Measurements from ENCODE around the gene EFEMP2. TPM values are rescaled to one million over a fixed set of nuclear protein-coding genes. Genes with fewer than 3 reads are reported as not detected.

Gene EFEMP2
- total RNA-seq, 2 donors from 2014 or later = 134 to 219 TPM

DNA sequence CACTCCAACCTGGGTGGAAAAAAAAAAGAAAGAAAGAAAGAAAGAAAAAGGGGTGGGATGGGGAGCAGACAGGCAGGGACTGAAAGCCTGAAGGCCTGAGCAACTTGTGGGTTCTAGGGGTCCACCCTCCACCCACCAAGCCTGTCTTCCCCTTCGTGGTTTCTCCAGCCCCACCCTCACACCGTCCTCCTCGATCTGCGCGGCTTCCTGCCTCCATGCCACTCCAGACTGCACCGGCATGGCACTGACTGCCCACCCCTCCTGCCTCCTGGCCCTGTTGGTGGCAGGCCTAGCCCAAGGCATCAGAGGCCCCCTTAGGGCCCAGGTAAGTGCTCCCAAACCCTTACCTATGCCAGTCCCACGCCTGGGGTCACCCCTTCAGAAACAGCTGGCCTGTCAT is 7.0 kb upstream of the EFEMP2 start, which contains the start of gene CTSW:
Gene CTSW (plus strand): TSS at position 221 of the 400 bp plus-strand sequence. CDS start 18 bp downstream, at position 239.
- DNase-seq (ENCODE audit: low spot score) (no peak), ATAC-seq (ENCODE audit: insufficient number of reproducible peaks, low FRiP score, low read depth) (no peak)
- TF ChIP-seq, protein P1, sequence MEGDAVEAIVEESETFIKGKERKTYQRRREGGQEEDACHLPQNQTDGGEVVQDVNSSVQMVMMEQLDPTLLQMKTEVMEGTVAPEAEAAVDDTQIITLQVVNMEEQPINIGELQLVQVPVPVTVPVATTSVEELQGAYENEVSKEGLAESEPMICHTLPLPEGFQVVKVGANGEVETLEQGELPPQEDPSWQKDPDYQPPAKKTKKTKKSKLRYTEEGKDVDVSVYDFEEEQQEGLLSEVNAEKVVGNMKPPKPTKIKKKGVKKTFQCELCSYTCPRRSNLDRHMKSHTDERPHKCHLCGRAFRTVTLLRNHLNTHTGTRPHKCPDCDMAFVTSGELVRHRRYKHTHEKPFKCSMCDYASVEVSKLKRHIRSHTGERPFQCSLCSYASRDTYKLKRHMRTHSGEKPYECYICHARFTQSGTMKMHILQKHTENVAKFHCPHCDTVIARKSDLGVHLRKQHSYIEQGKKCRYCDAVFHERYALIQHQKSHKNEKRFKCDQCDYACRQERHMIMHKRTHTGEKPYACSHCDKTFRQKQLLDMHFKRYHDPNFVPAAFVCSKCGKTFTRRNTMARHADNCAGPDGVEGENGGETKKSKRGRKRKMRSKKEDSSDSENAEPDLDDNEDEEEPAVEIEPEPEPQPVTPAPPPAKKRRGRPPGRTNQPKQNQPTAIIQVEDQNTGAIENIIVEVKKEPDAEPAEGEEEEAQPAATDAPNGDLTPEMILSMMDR (IDR thresholded peaks at IDR 0.05) = no peak

DNA sequence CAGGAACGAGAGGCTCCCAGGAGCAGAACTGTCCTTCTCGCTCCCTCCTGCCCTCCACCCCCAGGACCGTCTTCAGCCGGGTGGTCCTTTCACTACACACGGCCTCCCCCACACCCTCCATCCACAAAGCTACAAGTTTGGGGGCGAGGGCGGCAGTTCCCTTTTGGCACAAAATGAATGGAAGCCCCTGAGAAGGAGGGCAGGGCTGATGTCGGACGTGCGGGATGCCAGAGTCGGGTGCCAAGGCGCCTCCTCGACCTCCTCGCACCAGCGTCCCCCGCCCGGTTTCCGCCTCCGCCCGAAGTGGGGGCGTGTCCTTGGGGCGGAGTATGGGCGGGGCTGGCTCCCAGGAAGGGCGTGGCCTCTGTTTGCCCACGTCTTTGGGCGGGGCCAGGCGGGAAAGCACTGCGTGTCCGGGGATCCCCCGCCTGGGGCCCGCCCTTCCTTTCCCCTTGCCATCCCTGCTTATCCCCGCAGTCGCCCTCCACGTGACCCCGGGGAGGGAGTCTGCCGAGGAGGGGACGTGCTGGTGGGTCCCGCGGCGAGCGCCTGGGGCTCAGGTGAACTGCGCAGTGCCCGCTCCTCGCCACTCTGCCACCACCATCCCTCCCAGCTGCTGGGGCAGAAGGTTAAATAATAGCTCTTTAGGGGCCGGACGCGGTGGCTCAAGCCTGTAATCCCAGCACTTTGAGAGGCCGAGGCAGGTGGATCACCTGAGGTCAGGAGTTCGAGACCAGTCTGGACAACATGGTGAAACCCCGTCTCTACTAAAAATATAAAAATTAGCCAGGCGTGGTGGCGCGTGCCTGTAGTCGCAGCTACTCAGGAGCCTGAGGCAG is 937 bp upstream of the EFEMP2 start:
- ATAC-seq (ENCODE audit: insufficient number of reproducible peaks, low FRiP score, low read depth) (peak; percentile 78), DNase-seq (ENCODE audit: low spot score) (peak; percentile 89)
- Histone ChIP-seq H3K27ac (peak overlapping the region; percentile 93 to 97), H3K36me3 (peaks cover 6% of the 10 kb centered on the region), H3K27me3 (replicated peaks; ENCODE audit: insufficient read depth) (no peaks in the 10 kb centered on the region), H3K9me3 (no peaks in the 10 kb centered on the region), H3K4me1 (ENCODE audit: control insufficient read depth in 1 of 2, low read depth in 2 of 2) (peaks cover 5 to 29% of the 10 kb centered on the region in 2 donors), H3K4me3 (peak overlapping the region; percentile 90)
- TF ChIP-seq, protein P1 (IDR thresholded peaks at IDR 0.05) = no peak

More for the DNA sequence above, 7.0 kb upstream of the EFEMP2 start, which contains the start of gene CTSW:
- no peak within 1 kb of the TSS for H3K27ac ChIP-seq
- no peaks in the 10 kb centered on the region for H3K9me3 ChIP-seq
- H3K4me1 ChIP-seq (ENCODE audit: control insufficient read depth in 1 of 2, low read depth in 2 of 2) = no peaks in the 10 kb centered on the region
- no peaks in the 10 kb centered on the region for H3K27me3 ChIP-seq (replicated peaks; ENCODE audit: insufficient read depth)
- H3K36me3 ChIP-seq = peaks cover 16% of the 10 kb centered on the region
- H3K4me3 ChIP-seq = no peak within 1 kb of the TSS

DNA sequence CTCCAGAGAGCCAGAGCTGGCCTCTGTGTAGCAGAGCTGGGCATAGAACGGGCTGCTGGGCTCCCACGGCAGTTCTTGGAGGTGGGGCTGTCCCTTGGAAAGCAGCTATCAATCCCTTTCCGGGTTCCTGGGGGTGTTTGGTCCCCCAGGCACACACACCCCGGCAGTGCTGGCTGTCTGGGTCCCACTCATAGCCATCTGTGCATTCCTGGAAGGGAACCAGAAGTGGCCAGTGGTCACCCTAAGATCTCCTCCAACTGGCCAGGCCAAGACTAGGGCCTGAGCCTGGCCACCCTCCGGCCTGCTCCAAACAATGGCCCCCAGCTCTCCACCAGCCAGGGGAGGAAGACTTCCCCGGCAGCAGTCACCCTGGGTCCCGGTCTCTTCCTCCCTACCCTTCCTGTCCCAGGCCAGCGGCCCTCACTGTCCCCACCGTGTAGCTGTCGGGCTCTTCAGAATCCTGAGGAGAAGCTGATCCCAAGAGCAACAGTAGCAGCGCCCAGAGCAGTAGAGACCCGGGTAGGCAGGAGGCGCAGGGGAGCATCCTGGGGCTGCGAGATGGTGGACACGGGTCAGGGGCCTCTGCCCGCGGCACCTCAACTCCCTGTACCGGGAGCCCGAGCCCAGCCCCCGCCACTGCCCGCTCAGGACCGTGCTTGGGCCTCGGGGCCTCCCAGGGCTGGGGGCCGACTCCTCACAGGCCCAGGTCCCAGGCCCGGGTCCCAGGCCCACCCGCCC is 620 bp downstream of the EFEMP2 start:
- H3K27me3 ChIP-seq (replicated peaks; ENCODE audit: insufficient read depth) = no peaks in the 10 kb centered on the region
- no peaks in the 10 kb centered on the region for H3K9me3 ChIP-seq
- H3K27ac ChIP-seq = peak overlapping the region; percentile 93 to 97
- H3K36me3 ChIP-seq = peaks cover 18% of the 10 kb centered on the region
- TF ChIP-seq, protein P1 (IDR thresholded peaks at IDR 0.05) = no peak
- ATAC-seq (ENCODE audit: insufficient number of reproducible peaks, low FRiP score, low read depth) = no peak
- peaks cover 5 to 34% of the 10 kb centered on the region in 2 donors for H3K4me1 ChIP-seq (ENCODE audit: control insufficient read depth in 1 of 2, low read depth in 2 of 2)
- DNase-seq (ENCODE audit: low spot score) = no peak
- H3K4me3 ChIP-seq = peak overlapping the region; percentile 90

DNA sequence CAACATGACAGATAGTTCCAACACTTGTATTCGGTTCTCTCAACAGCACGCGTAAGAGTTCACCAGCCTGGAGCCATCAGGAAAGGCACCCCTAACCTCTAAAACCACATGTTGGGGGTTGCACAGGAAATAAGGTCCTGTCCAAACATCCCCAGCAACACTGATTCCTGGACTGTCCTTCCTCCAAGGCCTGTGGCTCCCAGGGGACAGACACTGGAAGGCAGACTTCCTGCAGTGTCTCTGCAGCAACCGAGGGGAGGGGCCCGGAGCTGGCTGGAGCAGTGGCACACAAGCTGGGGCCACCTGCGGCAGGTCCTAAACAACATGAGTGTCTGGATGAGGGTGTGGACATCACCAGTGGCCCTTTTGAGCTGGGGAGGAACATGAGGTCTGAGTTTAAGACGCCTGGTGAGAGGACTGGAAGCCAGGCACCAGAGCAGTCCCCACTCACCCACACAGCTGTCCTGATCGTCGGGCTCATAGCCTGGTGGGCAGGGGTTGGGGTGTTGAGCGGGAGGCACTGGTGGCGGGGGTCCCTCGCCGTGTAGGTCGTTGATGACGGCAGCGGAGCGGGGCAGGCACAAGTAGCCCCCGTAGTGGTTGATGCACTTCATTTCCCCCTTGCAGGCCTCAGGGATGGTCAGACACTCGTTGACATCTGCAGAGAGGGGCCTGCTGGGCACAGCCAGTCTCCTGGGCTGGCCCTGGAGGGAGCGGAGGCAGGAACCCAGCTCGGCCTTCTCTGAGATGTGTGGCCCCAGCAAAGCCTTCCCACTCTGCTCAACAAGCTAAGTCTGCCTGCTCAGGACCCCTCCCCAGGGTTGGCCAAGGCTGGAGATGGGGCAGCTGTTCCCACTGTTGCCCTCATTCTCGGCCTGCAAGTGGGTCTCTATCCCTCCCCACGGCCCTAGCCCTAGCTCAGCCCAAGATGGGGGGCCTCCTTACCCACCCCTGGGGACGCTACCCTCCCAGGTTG is 1.6 kb downstream of the EFEMP2 start:
- Histone ChIP-seq H3K4me3 (peak overlapping the region; percentile 90), H3K9me3 (no peaks in the 10 kb centered on the region), H3K36me3 (peaks cover 28% of the 10 kb centered on the region), H3K4me1 (ENCODE audit: control insufficient read depth in 1 of 2, low read depth in 2 of 2) (peaks cover 5 to 34% of the 10 kb centered on the region in 2 donors), H3K27ac (peak overlapping the region; percentile 93 to 97), H3K27me3 (replicated peaks; ENCODE audit: insufficient read depth) (no peaks in the 10 kb centered on the region)
- ATAC-seq (ENCODE audit: insufficient number of reproducible peaks, low FRiP score, low read depth) (no peak), DNase-seq (ENCODE audit: low spot score) (no peak)
- TF ChIP-seq, protein P1 (IDR thresholded peaks at IDR 0.05) = no peak

Data from thoracic aorta (tissue), 2 donors.